Heart left ventricle (tissue), 16 donors: Measurements from ENCODE around the gene F3. TPM values are rescaled to one million over a fixed set of nuclear protein-coding genes. Genes with fewer than 3 reads are reported as not detected.

Experiments
- ATAC-seq, 4 donors: fragments of 200-7000 bp; cut with Tn5 transposase; one replicate each; pipeline ENCODE4 v1.9.1; 2020 to 2022; ENCODE audit warnings: moderate library complexity in 4 of 4, mild to moderate bottlenecking in 3 of 4, moderate number of reproducible peaks in 1 of 4
- DNase-seq, 5 donors: peaks; one replicate each; pipeline ENCODE4 v3.0.0-alpha.2; 2020
- H3K27ac ChIP-seq, 12 donors: fragments of 200-600 bp; sonication (generic) in 4 of 12; one replicate each; pipeline versions ENCODE4 v1.5.0 to v1.8.0; 2016 to 2022; ENCODE audit warnings: mild to moderate bottlenecking in 2 of 12
- H3K27me3 ChIP-seq, 9 donors: fragments of 200-600 bp; sonication (generic) in 2 of 9; one replicate each; pipeline versions ENCODE4 v1.5.1 to v1.8.0; 2016 to 2022; ENCODE audit warnings: mild to moderate bottlenecking in 3 of 9
- H3K36me3 ChIP-seq, 9 donors: fragments of 200-600 bp; sonication (generic) in 2 of 9; one replicate each; pipeline versions ENCODE4 v1.5.0 to v1.8.0; 2018 to 2022; ENCODE audit warnings: mild to moderate bottlenecking in 2 of 9
- H3K4me1 ChIP-seq, 12 donors: fragments of 200-600 bp; sonication (generic) in 4 of 12; one replicate each; pipeline versions ENCODE4 v1.5.0 to v1.8.0; 2016 to 2022; ENCODE audit warnings: mild to moderate bottlenecking in 3 of 12
- H3K4me3 ChIP-seq, 12 donors: fragments of 200-600 bp; sonication (generic) in 4 of 12; one replicate each; pipeline versions ENCODE4 v1.5.0 to v1.8.0; 2017 to 2022; ENCODE audit warnings: mild to moderate bottlenecking in 9 of 12, moderate library complexity in 4 of 12
- H3K9me3 ChIP-seq, 12 donors: fragments of 200-600 bp; sonication (generic) in 4 of 12; one replicate each; pipeline versions ENCODE4 v1.5.0 to v1.8.0; 2016 to 2022; ENCODE audit warnings: mild to moderate bottlenecking in 1 of 12
- POLR2A ChIP-seq, 2 donors: fragments of 450-650 bp; IDR thresholded peaks; one replicate each; pipeline ENCODE4 v1.6.1; 2017; ENCODE audit warnings: antibody characterized with exemption in 2 of 2, mild to moderate bottlenecking in 2 of 2, moderate library complexity in 2 of 2
- WGBS, 4 donors: extraction: QIAGEN DNeasy Blood & Tissue Kit in 2 of 4; methylation state at CpG; one replicate each; pipeline versions ENCODE4 v1.1.5 to v1.1.7; 2013 to 2018; 5-methylcytosine and 5-hydroxymethylcytosine counted together
- intact Hi-C, 10 donors: fragments of 100-400 bp; cut with DNase I; formaldehyde crosslinking; loops; one replicate each; pipeline versions ENCODE4 v1.11.1 to v1.14.2; 2022
- polyA plus RNA-seq, 2 donors: library from polyadenylated mRNA; stranded (reverse); fragments of 200-250 nt; gene quantifications; one replicate each; pipeline ENCODE4 v1.2.3, GENCODE V29; 2013
- total RNA-seq, 9 donors: library from RNA; depleted of rRNA in 2 of 9; stranded (reverse); fragments of >200 nt in 2 of 9; fragmentation: NEBNext Ultra II Directional in 3 of 9; extraction: Animal tissue kit (Norgen Biotek cat#: 25700) in 3 of 9; gene quantifications; one replicate each; pipeline versions ENCODE4 v1.1.0 to v1.2.4, GENCODE V29; 2016 to 2023
- TF ChIP-seq, protein P1 (sequence below), 12 donors: fragments of 200-600 bp; sonication (generic) in 4 of 12; IDR thresholded peaks; one replicate each; pipeline versions ENCODE4 v1.5.0 to v1.8.0; 2018 to 2022; ENCODE audit warnings: antibody characterized with exemption in 12 of 12, mild to moderate bottlenecking in 5 of 12
- donor health status: ischemic (EF 13 %, LVEDD 7.1; RV severe dilation, severe dysfunction).
- donor health status: healthy with polysubstance abuse.
- donor health status: DM: no; HTN: yes; CAD: no.
- donor health status: DM: no; HTN: no; CAD: no.
- donor health status: ischemic (EF 25% LVEDD 6.9; RV normal size, moderate dysfunction).
- donor health status: ischemic (EF 25% LVEDD 5.7; RV mildly dilated, moderate dysfunction).
- donor health status: healthy.
- donor health status: DM: yes; HTN: yes; CAD: no.
- donor health status: ischemic (EF 35%, LVEDD 5.7; RV mildly dilated, moderate dysfunction).
- donor health status: nonischemic (EF 11% LVEDD 7.7; RV severe dilation, severe dysfunction).
- donor health status: DM: yes; HTN: yes; CAD: no.
- donor health status: PGD.
- donor health status: ischemic (EF 29% LVEDD 5.4; RV normal size, mild dysfunction).
- donor health status: nonischemic (EF 23%, LVEDD 6.1; RV moderate dilation, normal function).

The F3 gene
- total and polyA plus RNA-seq, 11 donors: 25.4 to 88.8 (median 49.7) TPM

DNA sequence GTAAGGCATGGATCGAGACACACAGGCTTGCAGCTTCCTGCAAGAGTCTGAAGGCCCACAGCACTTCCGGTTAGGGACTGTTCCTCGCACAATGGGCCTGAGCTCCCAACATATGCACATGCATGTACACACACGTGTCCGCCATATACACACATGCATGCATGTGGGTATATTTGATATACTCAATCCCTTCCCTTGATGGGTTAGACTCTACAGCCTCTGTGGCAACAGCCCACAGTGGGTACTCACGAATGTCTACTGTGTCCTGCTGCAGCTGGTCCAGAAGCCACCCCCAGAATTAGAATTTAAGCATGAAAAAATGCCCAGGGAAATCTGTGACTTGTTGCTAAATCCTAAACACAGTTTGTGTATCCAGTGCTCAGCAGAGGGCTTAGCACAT is 9.9 kb downstream of the F3 start:
- Histone ChIP-seq H3K4me3 (no peak overlapping the region), H3K4me1 (peaks cover 0 to 55% (median 9%) of the 10 kb centered on the region in 12 donors), H3K27ac (no peak overlapping the region), H3K27me3 (no peaks in the 10 kb centered on the region), H3K36me3 (peaks cover 0 to 71% (median 28%) of the 10 kb centered on the region in 9 donors), H3K9me3 (no peaks in the 10 kb centered on the region)
- DNase-seq: no peak
- no peak for ATAC-seq
- 79 to 91% (median 86%) methylated on average over 6 of the region's 6 CpGs for WGBS, 4 donors
- no peak for TF ChIP-seq POLR2A (IDR thresholded peaks at IDR 0.05)
- TF ChIP-seq, protein P1, sequence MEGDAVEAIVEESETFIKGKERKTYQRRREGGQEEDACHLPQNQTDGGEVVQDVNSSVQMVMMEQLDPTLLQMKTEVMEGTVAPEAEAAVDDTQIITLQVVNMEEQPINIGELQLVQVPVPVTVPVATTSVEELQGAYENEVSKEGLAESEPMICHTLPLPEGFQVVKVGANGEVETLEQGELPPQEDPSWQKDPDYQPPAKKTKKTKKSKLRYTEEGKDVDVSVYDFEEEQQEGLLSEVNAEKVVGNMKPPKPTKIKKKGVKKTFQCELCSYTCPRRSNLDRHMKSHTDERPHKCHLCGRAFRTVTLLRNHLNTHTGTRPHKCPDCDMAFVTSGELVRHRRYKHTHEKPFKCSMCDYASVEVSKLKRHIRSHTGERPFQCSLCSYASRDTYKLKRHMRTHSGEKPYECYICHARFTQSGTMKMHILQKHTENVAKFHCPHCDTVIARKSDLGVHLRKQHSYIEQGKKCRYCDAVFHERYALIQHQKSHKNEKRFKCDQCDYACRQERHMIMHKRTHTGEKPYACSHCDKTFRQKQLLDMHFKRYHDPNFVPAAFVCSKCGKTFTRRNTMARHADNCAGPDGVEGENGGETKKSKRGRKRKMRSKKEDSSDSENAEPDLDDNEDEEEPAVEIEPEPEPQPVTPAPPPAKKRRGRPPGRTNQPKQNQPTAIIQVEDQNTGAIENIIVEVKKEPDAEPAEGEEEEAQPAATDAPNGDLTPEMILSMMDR (IDR thresholded peaks at IDR 0.05): no peak
- intact Hi-C loops: loop anchor here in 1 of 10 donors (5.0 kb wide), 1 partner anchor 66 kb away; no protein-coding TSS in a partner anchor

DNA sequence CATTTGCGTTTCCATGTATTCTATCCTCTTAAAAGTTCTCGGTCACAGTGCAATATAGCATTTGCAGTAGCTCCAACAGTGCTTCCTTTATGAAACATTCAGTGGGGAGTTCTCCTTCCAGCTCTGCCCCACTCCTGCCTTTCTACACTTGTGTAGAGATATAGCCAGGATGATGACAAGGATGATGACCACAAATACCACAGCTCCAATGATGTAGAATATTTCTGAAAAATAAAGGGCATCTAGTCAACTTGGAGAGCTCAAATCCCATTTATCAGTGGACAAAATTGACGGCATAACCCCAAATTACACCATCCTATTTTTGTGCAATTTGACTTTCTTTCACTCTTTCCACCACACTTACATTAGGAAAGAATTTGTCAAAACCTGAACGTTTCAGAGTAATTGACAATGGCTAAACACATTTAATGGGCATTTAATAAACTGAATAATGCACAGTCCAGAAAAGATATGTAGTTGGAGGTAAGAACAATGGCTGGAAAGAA is 11.1 kb downstream of the F3 start:
- peaks cover 0 to 44% (median 7%) of the 10 kb centered on the region in 12 donors for H3K4me1 ChIP-seq
- 79 to 83% (median 82%) methylated on average over 4 of the region's 4 CpGs for whole genome bisulfite sequencing, 4 donors
- no peak for TF ChIP-seq POLR2A (IDR thresholded peaks at IDR 0.05)
- TF ChIP-seq, protein P1 (IDR thresholded peaks at IDR 0.05): no peak
- no peaks in the 10 kb centered on the region for H3K27me3 ChIP-seq
- peaks cover 0 to 68% (median 28%) of the 10 kb centered on the region in 9 donors for H3K36me3 ChIP-seq
- H3K9me3 ChIP-seq: no peaks in the 10 kb centered on the region
- no peak overlapping the region for H3K4me3 ChIP-seq
- H3K27ac ChIP-seq: no peak overlapping the region
- ATAC-seq (no peak), DNase-seq (no peak)
- intact Hi-C loops: loop anchor here in 1 of 10 donors (5.0 kb wide), 1 partner anchor 67 kb away; no protein-coding TSS in a partner anchor

DNA sequence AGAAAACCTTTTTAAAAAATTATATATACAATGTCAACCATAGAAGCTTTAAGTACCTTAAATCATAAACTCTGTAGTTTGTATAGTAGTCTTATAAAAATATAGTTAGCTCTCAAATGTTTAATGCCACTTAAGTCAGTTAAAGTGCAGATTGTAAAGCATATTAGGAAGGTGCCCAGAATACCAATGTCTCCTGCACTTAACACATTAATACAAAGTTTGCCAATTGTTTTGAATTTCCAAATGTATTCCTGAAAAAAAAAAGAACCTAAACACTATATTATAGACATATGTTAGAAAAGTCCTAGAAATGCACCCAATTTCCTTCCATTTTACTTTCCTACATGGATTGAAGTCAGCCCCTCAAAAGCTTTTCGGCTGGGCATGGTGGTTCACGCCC is 12.1 kb downstream of the F3 start:
- intact Hi-C loops: loop anchor here in 6 of 10 donors (5.0 to 10.0 kb wide), 4 partner anchors 65 to 515 kb away; no protein-coding TSS in a partner anchor
- no peak for TF ChIP-seq POLR2A (IDR thresholded peaks at IDR 0.05)
- TF ChIP-seq, protein P1 (IDR thresholded peaks at IDR 0.05): no peak
- H3K27me3 ChIP-seq: no peaks in the 10 kb centered on the region

DNA sequence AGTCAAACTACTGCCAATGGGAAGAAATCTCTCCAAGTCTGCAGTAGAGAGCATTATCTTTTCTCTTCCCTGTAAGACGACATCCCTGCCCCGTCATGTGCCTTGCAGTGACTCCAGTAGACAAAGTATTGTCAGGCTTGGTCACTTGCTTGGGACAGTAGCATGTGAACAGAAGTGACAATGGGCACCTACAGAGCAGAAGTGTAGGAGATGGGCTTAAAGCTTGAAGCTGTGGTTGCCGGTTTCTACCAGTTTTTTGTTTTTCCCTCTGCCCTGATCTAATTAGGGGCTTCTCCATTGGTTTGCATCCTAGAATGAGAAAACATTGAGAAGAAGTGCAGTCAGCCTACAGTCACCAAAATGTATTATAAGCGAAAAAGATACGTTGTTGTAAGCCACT is 12.7 kb downstream of the F3 start:
- TF ChIP-seq, protein P1 (IDR thresholded peaks at IDR 0.05): no peak
- TF ChIP-seq POLR2A (IDR thresholded peaks at IDR 0.05): no peak
- no peak for ATAC-seq
- DNase-seq: no peak
- intact Hi-C loops: loop anchor here in 6 of 10 donors (5.0 to 10.0 kb wide), 4 partner anchors 66 to 516 kb away; no protein-coding TSS in a partner anchor
- peaks cover 0 to 56% (median 26%) of the 10 kb centered on the region in 9 donors for H3K36me3 ChIP-seq
- WGBS, 4 donors: 87 to 90% (median 88%) methylated on average over 5 of the region's 5 CpGs
- H3K27me3 ChIP-seq: no peaks in the 10 kb centered on the region
- no peak overlapping the region for H3K27ac ChIP-seq
- H3K4me3 ChIP-seq: no peak overlapping the region
- peaks cover 0 to 31% (median 0%) of the 10 kb centered on the region in 12 donors for H3K4me1 ChIP-seq
- H3K9me3 ChIP-seq: no peaks in the 10 kb centered on the region

More for the DNA sequence above, 12.1 kb downstream of the F3 start:
- Histone ChIP-seq H3K27ac (no peak overlapping the region), H3K9me3 (no peaks in the 10 kb centered on the region), H3K36me3 (peaks cover 0 to 62% (median 28%) of the 10 kb centered on the region in 9 donors), H3K4me1 (peaks cover 0 to 34% (median 1%) of the 10 kb centered on the region in 12 donors), H3K4me3 (no peak overlapping the region)
- no peak for ATAC-seq
- WGBS, 4 donors: 88 to 96% (median 93%) methylated on average over 2 of the region's 2 CpGs
- DNase-seq: no peak
